ENCODE data around the gene RAI2.

DNA sequence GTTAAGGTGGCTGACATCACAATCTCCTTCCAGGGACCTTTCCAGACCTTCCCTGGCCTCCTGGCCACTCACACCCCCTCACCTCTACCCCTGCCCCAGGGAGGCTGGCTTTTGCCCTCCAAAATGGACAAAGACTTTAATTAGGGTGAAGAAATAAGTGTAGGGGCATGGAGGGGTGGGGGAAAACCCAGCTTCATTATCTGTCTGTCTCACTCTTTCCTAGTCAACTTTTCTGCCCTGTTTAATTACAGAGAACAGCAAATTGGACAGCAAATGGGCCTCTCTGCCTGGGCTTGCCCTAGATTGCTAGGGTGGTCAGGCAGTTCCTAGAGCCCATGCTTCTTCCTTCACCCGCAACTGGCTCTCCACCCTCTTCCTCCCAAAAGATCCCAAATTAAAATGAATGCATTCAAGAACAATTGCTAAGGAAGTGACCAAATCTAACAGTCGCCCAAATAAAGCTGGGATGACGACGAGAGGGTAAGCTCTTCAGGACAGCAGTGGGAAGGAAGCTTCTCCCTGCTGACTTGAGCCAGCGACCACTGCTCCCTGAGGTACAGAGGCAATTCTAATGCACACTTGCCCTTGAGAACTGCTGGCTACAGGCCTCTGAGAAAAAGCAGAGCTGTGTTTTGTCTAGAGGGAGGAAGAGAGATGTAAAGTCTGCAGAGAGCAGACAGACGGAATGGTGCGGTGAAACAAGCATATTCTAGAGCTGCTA lies 12.4 kb downstream of the RAI2 start:
- TF ChIP-seq, protein P1, sequence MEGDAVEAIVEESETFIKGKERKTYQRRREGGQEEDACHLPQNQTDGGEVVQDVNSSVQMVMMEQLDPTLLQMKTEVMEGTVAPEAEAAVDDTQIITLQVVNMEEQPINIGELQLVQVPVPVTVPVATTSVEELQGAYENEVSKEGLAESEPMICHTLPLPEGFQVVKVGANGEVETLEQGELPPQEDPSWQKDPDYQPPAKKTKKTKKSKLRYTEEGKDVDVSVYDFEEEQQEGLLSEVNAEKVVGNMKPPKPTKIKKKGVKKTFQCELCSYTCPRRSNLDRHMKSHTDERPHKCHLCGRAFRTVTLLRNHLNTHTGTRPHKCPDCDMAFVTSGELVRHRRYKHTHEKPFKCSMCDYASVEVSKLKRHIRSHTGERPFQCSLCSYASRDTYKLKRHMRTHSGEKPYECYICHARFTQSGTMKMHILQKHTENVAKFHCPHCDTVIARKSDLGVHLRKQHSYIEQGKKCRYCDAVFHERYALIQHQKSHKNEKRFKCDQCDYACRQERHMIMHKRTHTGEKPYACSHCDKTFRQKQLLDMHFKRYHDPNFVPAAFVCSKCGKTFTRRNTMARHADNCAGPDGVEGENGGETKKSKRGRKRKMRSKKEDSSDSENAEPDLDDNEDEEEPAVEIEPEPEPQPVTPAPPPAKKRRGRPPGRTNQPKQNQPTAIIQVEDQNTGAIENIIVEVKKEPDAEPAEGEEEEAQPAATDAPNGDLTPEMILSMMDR (IDR thresholded peaks at IDR 0.05): no peak
- no peak for TF ChIP-seq EP300 (IDR thresholded peaks at IDR 0.05)
